ENCODE measurements around the gene GFM1.

GRCh38 chr3:158711886-158712285, 67.6 kb downstream of the GFM1 start:
- no peak for TF ChIP-seq POLR2AphosphoS5 (IDR thresholded peaks at IDR 0.05)
- TF ChIP-seq CTCF (IDR thresholded peaks at IDR 0.05) = no peak
- no peak for TF ChIP-seq EP300 (IDR thresholded peaks at IDR 0.05; ENCODE audit: low read depth)

Measured in transverse colon (tissue), 4 donors.